ENCODE measurements around the gene ARHGAP1. TPM values are rescaled to one million over a fixed set of nuclear protein-coding genes. Genes with fewer than 3 reads are reported as not detected.
A peak's percentile ranks its signal among the peaks of the same experiment; 100 is the strongest.

The ARHGAP1 gene
- total and polyA plus RNA-seq, 2 of the 13 experiments (the other 11 are each of a cell fraction or from before 2014, with no cell fraction given), result 18.6 to 30.3 TPM

- TF ChIP-seq GMEB2 (CRISPR knock-in tag; IDR thresholded peaks at IDR 0.05; ENCODE audit: low read depth) (no peak), ESRRA (CRISPR knock-in tag; IDR thresholded peaks at IDR 0.05; ENCODE audit: low read depth) (no peak), SMAD3 (CRISPR knock-in tag; IDR thresholded peaks at IDR 0.05) (peak; percentile 40; the same call in 1 of the 2 replicates), MAF1 (CRISPR knock-in tag; IDR thresholded peaks at IDR 0.05; ENCODE audit: borderline replicate concordance) (no peak), NFE2L2 (IDR thresholded peaks at IDR 0.05; ENCODE audit: low read length) (no peak), ZMYM2 (CRISPR knock-in tag; IDR thresholded peaks at IDR 0.05) (peak; percentile 74; the same call in 1 of the 2 replicates), CCAR2 (optimal IDR thresholded peaks at IDR 0.05; ENCODE audit: low read depth, low read length) (no peak), ZFY (CRISPR knock-in tag; IDR thresholded peaks at IDR 0.05) (peak; percentile 86), ZNF335 (CRISPR knock-in tag; IDR thresholded peaks at IDR 0.05) (peak; percentile 65; the same call in 1 of the 2 replicates), ATF6 (CRISPR knock-in tag; conservative IDR thresholded peaks at IDR 0.05) (no peak), GPBP1L1 (CRISPR knock-in tag; IDR thresholded peaks at IDR 0.05) (no peak), ZNF841 (CRISPR knock-in tag; IDR thresholded peaks at IDR 0.05; ENCODE audit: borderline replicate concordance) (no peak), ATF5 (CRISPR knock-in tag; IDR thresholded peaks at IDR 0.05; ENCODE audit: low read depth) (no peak), ZNF879 (CRISPR knock-in tag; IDR thresholded peaks at IDR 0.05) (0 out of 2 replicates have a peak, but pooled peaks have one; percentile 62), YEATS4 (CRISPR knock-in tag; IDR thresholded peaks at IDR 0.05; ENCODE audit: borderline replicate concordance) (peak; percentile 38; the same call in 1 of the 2 replicates), TRAFD1 (CRISPR knock-in tag; IDR thresholded peaks at IDR 0.05; ENCODE audit: borderline replicate concordance) (no peak), NR1H2 (CRISPR knock-in tag; IDR thresholded peaks at IDR 0.05; ENCODE audit: borderline replicate concordance, low read depth) (no peak), ZFP36L2 (CRISPR knock-in tag; IDR thresholded peaks at IDR 0.05) (no peak), KDM4B (CRISPR knock-in tag; IDR thresholded peaks at IDR 0.05) (no peak), ZFX (CRISPR knock-in tag; IDR thresholded peaks at IDR 0.05; ENCODE audit: low read depth) (peak; percentile 79), MZF1 (CRISPR knock-in tag; IDR thresholded peaks at IDR 0.05; ENCODE audit: borderline replicate concordance) (no peak), PRPF4 (IDR thresholded peaks at IDR 0.05; ENCODE audit: low read depth, low read length, poor library complexity, severe bottlenecking) (no peak)
Measured at GRCh38 chr11:46695345-46696211, 4.8 kb downstream of the ARHGAP1 start (continued).

Data from HepG2 (cell line).